CD4-positive, alpha-beta T cell treated with Interferon alpha-2 for 1 hour (primary cell): ENCODE measurements around the gene HDAC8.
"Not testable (repeated sequence)": the region's sequence is repeated elsewhere in the genome, so short reads cannot be mapped to it uniquely, and the experiment has no call there.

Experiments used
- DNase-seq, 2 donors: peaks; one replicate each; pipeline ENCODE4 v3.0.0-alpha.2; 2020 to 2022

HDAC8 gene

GRCh38 chrX:72572248-72573157, at the start of gene HDAC8:
Gene HDAC8 (minus strand): TSS chrX:72572843. CDS start chrX:72572761, 82 bp downstream.
- peak; percentile 65 to 76 for DNase-seq

- no peak for DNase-seq
These were observed 49.2 kb upstream of the HDAC8 start for GRCh38 chrX:72621625-72622485.

GRCh38 chrX:72621163-72621562, 48.5 kb upstream of the HDAC8 start:
- DNase-seq, result no peak

- peak in 1 of 2 donors; percentile 12 for DNase-seq
These were observed 48.0 kb upstream of the HDAC8 start for GRCh38 chrX:72620550-72621145.

GRCh38 chrX:72609313-72609712, 36.7 kb upstream of the HDAC8 start:
- no peak for DNase-seq

- DNase-seq, result no peak
These were observed 32.1 kb upstream of the HDAC8 start for GRCh38 chrX:72604705-72605104.

- DNase-seq, result peak in 1 of 2 donors; percentile 2
These were observed 31.5 kb upstream of the HDAC8 start for GRCh38 chrX:72604112-72604511.

GRCh38 chrX:72591038-72591437, 18.4 kb upstream of the HDAC8 start:
- DNase-seq, result not testable (repeated sequence)

GRCh38 chrX:72584163-72584562, 11.5 kb upstream of the HDAC8 start:
- DNase-seq, result no peak

- no peak for DNase-seq
These were observed 3.7 kb upstream of the HDAC8 start for GRCh38 chrX:72576141-72576894.

GRCh38 chrX:72573158-72573511, 492 bp upstream of the HDAC8 start:
- DNase-seq, result no peak

- no peak for DNase-seq
These were observed 2.9 kb downstream of the HDAC8 start for GRCh38 chrX:72569786-72570185.

GRCh38 chrX:72568406-72569092, 4.1 kb downstream of the HDAC8 start:
- no peak for DNase-seq

GRCh38 chrX:72566448-72566847, 6.2 kb downstream of the HDAC8 start:
- DNase-seq, result no peak

- not testable (repeated sequence) for DNase-seq
These were observed 13.0 kb downstream of the HDAC8 start for GRCh38 chrX:72559655-72560054.

GRCh38 chrX:72554448-72555140, 18.0 kb downstream of the HDAC8 start:
- DNase-seq, result no peak

GRCh38 chrX:72552443-72552842, 20.2 kb downstream of the HDAC8 start:
- DNase-seq, result not testable (repeated sequence)

GRCh38 chrX:72545990-72546389, 26.7 kb downstream of the HDAC8 start:
- no peak for DNase-seq

- DNase-seq, result no peak
These were observed 32.3 kb downstream of the HDAC8 start for GRCh38 chrX:72540318-72540717.

GRCh38 chrX:72539822-72540221, 32.8 kb downstream of the HDAC8 start:
- DNase-seq, result no peak

- DNase-seq, result no peak
These were observed 36.1 kb downstream of the HDAC8 start for GRCh38 chrX:72536542-72536941.
